HEK293T (cell line): Measurements from ENCODE around the gene PIH1D1.
"Not testable (repeated sequence)": the region's sequence is repeated elsewhere in the genome, so short reads cannot be mapped to it uniquely, and the experiment has no call there.

Experiments used
- CTCF ChIA-PET: fragments of 350-600 bp; formaldehyde crosslinking; extraction: SDS; loops from one replicate; lab custom pipeline; 2021; ENCODE audit warnings: antibody characterized with exemption, inconsistent platforms; lab: Yijun Ruan, JAX
- POLR2A ChIA-PET: fragments of 350-600 bp; formaldehyde crosslinking; extraction: SDS; loops from one replicate; lab custom pipeline; 2020; ENCODE audit warnings: antibody characterized with exemption, inconsistent platforms; lab: Yijun Ruan, JAX
- DNase-seq: peaks from one replicate; pipeline ENCODE4 v3.0.0; 2012; ENCODE audit warnings: mixed read lengths; ENCODE audit errors: extremely low spot score
- ARNT ChIP-seq: fragments of 450-650 bp; IDR thresholded peaks from 2 replicates; pipeline ENCODE4 v1.6.1; 2017; ENCODE audit warnings: mild to moderate bottlenecking
- BHLHE40 ChIP-seq: fragments of 450-650 bp; IDR thresholded peaks from 2 replicates; pipeline ENCODE4 v1.6.1; 2016; ENCODE audit warnings: mild to moderate bottlenecking, moderate library complexity, borderline replicate concordance
- CTBP1 ChIP-seq: fragments of 450-650 bp; IDR thresholded peaks from 2 replicates; pipeline ENCODE4 v1.6.1; 2016; ENCODE audit warnings: borderline replicate concordance
- ELF4 ChIP-seq: fragments of 450-650 bp; IDR thresholded peaks from 2 replicates; pipeline ENCODE4 v1.6.1; 2017; ENCODE audit warnings: antibody characterized with exemption
- FOXA1 ChIP-seq: fragments of 450-650 bp; IDR thresholded peaks from 2 replicates; pipeline ENCODE4 v1.6.1; 2016; ENCODE audit warnings: mild to moderate bottlenecking
- FOXK2 ChIP-seq: fragments of 450-650 bp; IDR thresholded peaks from 2 replicates; pipeline ENCODE4 v1.6.1; 2016; ENCODE audit warnings: mild to moderate bottlenecking
- FOXM1 ChIP-seq: fragments of 450-650 bp; IDR thresholded peaks from 2 replicates; pipeline ENCODE4 v1.6.1; 2017; ENCODE audit warnings: mild to moderate bottlenecking, borderline replicate concordance
- HDGF ChIP-seq: fragments of 450-650 bp; IDR thresholded peaks from 2 replicates; pipeline ENCODE4 v1.6.1; 2017; ENCODE audit warnings: antibody characterized with exemption, borderline replicate concordance
- L3MBTL2 ChIP-seq: fragments of 450-650 bp; conservative IDR thresholded peaks from 2 replicates; pipeline ENCODE4 v1.6.1; 2016; ENCODE audit warnings: mild to moderate bottlenecking
- LEF1 ChIP-seq: fragments of 450-650 bp; IDR thresholded peaks from 2 replicates; pipeline ENCODE4 v1.6.1; 2017; ENCODE audit warnings: mild to moderate bottlenecking, borderline replicate concordance
- NFRKB ChIP-seq: fragments of 450-650 bp; IDR thresholded peaks from 2 replicates; pipeline ENCODE4 v1.6.1; 2016; ENCODE audit warnings: mild to moderate bottlenecking, moderate library complexity
- PKNOX1 ChIP-seq: fragments of 450-650 bp; IDR thresholded peaks from 2 replicates; pipeline ENCODE4 v1.6.1; 2016
- SP1 ChIP-seq: fragments of 450-650 bp; IDR thresholded peaks from 2 replicates; pipeline ENCODE4 v1.6.1; 2017
- SUZ12 ChIP-seq: fragments of 450-650 bp; IDR thresholded peaks from 2 replicates; pipeline ENCODE4 v1.6.1; 2016; ENCODE audit warnings: mild to moderate bottlenecking
- TARDBP ChIP-seq: fragments of 450-650 bp; IDR thresholded peaks from 2 replicates; pipeline ENCODE4 v1.6.1; 2016
- ZNF384 ChIP-seq: fragments of 450-650 bp; IDR thresholded peaks from 2 replicates; pipeline ENCODE4 v1.6.1; 2016

PIH1D1 gene

GRCh38 chr19:49465371-49465770 lies 13.8 kb upstream of the PIH1D1 start:
- TF ChIP-seq ZNF384 = no peak
- no peak for TF ChIP-seq L3MBTL2
- TF ChIP-seq FOXM1 = no peak
- no peak for TF ChIP-seq FOXA1
- TF ChIP-seq SUZ12 = no peak
- TF ChIP-seq ELF4 = no peak
- no peak for TF ChIP-seq SP1
- TF ChIP-seq LEF1 = no peak
- no peak for TF ChIP-seq NFRKB
- no peak for TF ChIP-seq HDGF
- TF ChIP-seq BHLHE40 = no peak
- CTCF ChIA-PET = no interaction called here
- POLR2A ChIA-PET = interaction anchor here (2.5 kb wide), 1 partner anchor 12 kb away, joined by 9 read pairs; the partner anchor contains the start of gene ALDH16A1
- no peak for DNase-seq

GRCh38 chr19:49463960-49464740 lies 12.5 kb upstream of the PIH1D1 start:
- DNase-seq = no peak
- CTCF ChIA-PET = interaction anchor here (0.6 kb wide), 1 partner anchor 30 kb away, joined by 7 read pairs; no protein-coding TSS in a partner anchor
- POLR2A ChIA-PET = interaction anchor here (2.5 kb wide), 1 partner anchor 11 kb away, joined by 9 read pairs; the partner anchor contains the start of gene ALDH16A1
- TF ChIP-seq NFRKB = no peak
- TF ChIP-seq TARDBP = no peak
- TF ChIP-seq SUZ12 = no peak
- TF ChIP-seq BHLHE40 = no peak
- TF ChIP-seq SP1 = no peak
- no peak for TF ChIP-seq ELF4
- TF ChIP-seq ARNT = no peak
- TF ChIP-seq ZNF384 = no peak

- CTCF ChIA-PET = no interaction called here
- POLR2A ChIA-PET = no interaction called here
- no peak for TF ChIP-seq FOXK2
- no peak for TF ChIP-seq FOXA1
- TF ChIP-seq ARNT = no peak
- no peak for TF ChIP-seq SUZ12
- TF ChIP-seq HDGF = no peak
- no peak for TF ChIP-seq LEF1
- TF ChIP-seq CTBP1 = no peak
- TF ChIP-seq TARDBP = no peak
- TF ChIP-seq L3MBTL2 = no peak
- no peak for TF ChIP-seq FOXM1
- no peak for TF ChIP-seq BHLHE40
- no peak for TF ChIP-seq NFRKB
- no peak for TF ChIP-seq ZNF384
- no peak for TF ChIP-seq PKNOX1
- no peak for TF ChIP-seq ELF4
Observed at GRCh38 chr19:49462492-49462891, 10.9 kb upstream of the PIH1D1 start.

GRCh38 chr19:49461656-49462055 lies 10.0 kb upstream of the PIH1D1 start:
- ChIA-PET POLR2A (interaction anchor here (0.8 kb wide), 1 partner anchor 8 kb away, joined by 4 read pairs; the partner anchor contains the start of gene ALDH16A1), CTCF (no interaction called here)
- TF ChIP-seq LEF1 = no peak
- TF ChIP-seq ZNF384 = no peak
- TF ChIP-seq SP1 = no peak
- no peak for TF ChIP-seq SUZ12
- TF ChIP-seq CTBP1 = no peak
- DNase-seq = no peak

More at GRCh38 chr19:49462492-49462891, 10.9 kb upstream of the PIH1D1 start:
- DNase-seq = no peak

- DNase-seq, CTCF ChIA-PET: not testable (repeated sequence)
- POLR2A ChIA-PET = interaction anchor here (0.8 kb wide), 1 partner anchor 8 kb away, joined by 4 read pairs; the partner anchor contains the start of gene ALDH16A1
Observed at GRCh38 chr19:49461130-49461529, 9.5 kb upstream of the PIH1D1 start.

GRCh38 chr19:49459388-49459787 lies 7.8 kb upstream of the PIH1D1 start:
- ChIA-PET CTCF (no interaction called here), POLR2A (interaction anchor here (1.0 kb wide), 1 partner anchor 7 kb away, joined by 4 read pairs; no protein-coding TSS in a partner anchor)
- no peak for DNase-seq
- TF ChIP-seq SUZ12 (no peak), FOXK2 (no peak), TARDBP (no peak), NFRKB (no peak), SP1 (no peak), ARNT (no peak), ELF4 (no peak), BHLHE40 (no peak), HDGF (no peak), PKNOX1 (no peak), FOXA1 (no peak), CTBP1 (no peak), L3MBTL2 (no peak), ZNF384 (no peak), LEF1 (no peak), FOXM1 (no peak)

GRCh38 chr19:49458567-49458903 lies 6.9 kb upstream of the PIH1D1 start:
- no peak for DNase-seq
- ChIA-PET POLR2A (interaction anchor here (1.0 kb wide), 1 partner anchor 18 kb away, joined by 4 read pairs; no protein-coding TSS in a partner anchor), CTCF (no interaction called here)
- no peak for TF ChIP-seq BHLHE40
